H9 (cell line): ENCODE results near the gene CISD3. TPM values are rescaled to one million over a fixed set of nuclear protein-coding genes. Genes with fewer than 3 reads are reported as not detected.

Experiments
- DNase-seq: peaks from one replicate; pipeline ENCODE4 v3.0.0-alpha.2; 2017
- H2AFZ ChIP-seq: one replicate; pipeline ENCODE4 v1.6.1; 2013; ENCODE audit warnings: mild to moderate bottlenecking, low read length, control low read depth, moderate library complexity
- H2AK5ac ChIP-seq: 2 replicates; pipeline ENCODE4 v1.6.1; 2013; ENCODE audit warnings: low read length, control low read depth, mixed read lengths; ENCODE audit not compliant: insufficient read length
- H2BK120ac ChIP-seq: one replicate; pipeline ENCODE4 v1.6.1; 2013; ENCODE audit warnings: low read depth, mild to moderate bottlenecking, low read length, control low read depth, inconsistent platforms; ENCODE audit not compliant: poor library complexity, severe bottlenecking
- H2BK12ac ChIP-seq: 2 replicates; pipeline ENCODE4 v1.6.1; 2013; ENCODE audit warnings: low read length, control low read depth, mixed read lengths, low read depth; ENCODE audit not compliant: insufficient read length
- H2BK15ac ChIP-seq: 2 replicates; pipeline ENCODE4 v1.6.1; 2013; ENCODE audit warnings: low read depth, low read length, control low read depth
- H2BK20ac ChIP-seq: one replicate; pipeline ENCODE4 v1.6.1; 2013; ENCODE audit warnings: low read depth, mild to moderate bottlenecking, low read length, control low read depth, inconsistent platforms; ENCODE audit not compliant: poor library complexity, severe bottlenecking
- H2BK5ac ChIP-seq: 2 replicates; pipeline ENCODE4 v1.6.1; 2013; ENCODE audit warnings: low read length, control low read depth, mixed read lengths; ENCODE audit not compliant: insufficient read length
- H3K14ac ChIP-seq: 2 replicates; pipeline ENCODE4 v1.6.1; 2013; ENCODE audit warnings: low read length, control low read depth; ENCODE audit not compliant: insufficient read depth
- H3K18ac ChIP-seq: 2 replicates; pipeline ENCODE4 v1.6.1; 2013; ENCODE audit warnings: low read depth, mild to moderate bottlenecking, mixed read lengths, low read length, control low read depth; ENCODE audit not compliant: insufficient read length
- H3K23ac ChIP-seq: 2 replicates; pipeline ENCODE4 v1.6.1; 2013; ENCODE audit warnings: low read length, control low read depth, mixed read lengths, low read depth; ENCODE audit not compliant: insufficient read length
- H3K23me2 ChIP-seq: 2 replicates; pipeline ENCODE4 v1.6.1; 2013; ENCODE audit warnings: low read depth, mild to moderate bottlenecking, mixed read lengths, low read length, control low read depth; ENCODE audit not compliant: insufficient read length, poor library complexity, severe bottlenecking
- H3K27ac ChIP-seq: 2 replicates; pipeline ENCODE4 v1.5.1; 2013; ENCODE audit warnings: low read length, control low read depth, mixed read lengths, low read depth; ENCODE audit not compliant: insufficient read length
- H3K27me3 ChIP-seq: 2 replicates; pipeline ENCODE4 v1.6.1; 2013; ENCODE audit warnings: low read length, control low read depth, inconsistent platforms; ENCODE audit not compliant: insufficient read depth
- H3K4ac ChIP-seq: 2 replicates; pipeline ENCODE4 v1.6.1; 2013; ENCODE audit warnings: low read depth, mild to moderate bottlenecking, control low read depth, inconsistent platforms, low read length, moderate library complexity
- H3K4me1 ChIP-seq: 2 replicates; pipeline ENCODE4 v1.6.1; 2013; ENCODE audit warnings: low read length, control low read depth, inconsistent platforms; ENCODE audit not compliant: insufficient read depth
- H3K4me2 ChIP-seq: 2 replicates; pipeline ENCODE4 v1.6.1; 2013; ENCODE audit warnings: low read length, control low read depth, mixed read lengths; ENCODE audit not compliant: insufficient read length, insufficient read depth
- H3K56ac ChIP-seq: 2 replicates; pipeline ENCODE4 v1.6.1; 2013; ENCODE audit warnings: low read depth, mild to moderate bottlenecking, mixed read lengths, low read length, control low read depth; ENCODE audit not compliant: insufficient read length
- H3K79me1 ChIP-seq: 2 replicates; pipeline ENCODE4 v1.6.1; 2013; ENCODE audit warnings: low read depth, mild to moderate bottlenecking, moderate library complexity, low read length, control low read depth, inconsistent platforms; ENCODE audit not compliant: insufficient read depth, poor library complexity, severe bottlenecking
- H3K79me2 ChIP-seq: 2 replicates; pipeline ENCODE4 v1.6.1; 2013; ENCODE audit warnings: low read length, control low read depth, inconsistent platforms; ENCODE audit not compliant: insufficient read depth
- H3K9ac ChIP-seq: 2 replicates; pipeline ENCODE4 v1.6.1; 2013; ENCODE audit warnings: low read length, control low read depth, mixed read lengths; ENCODE audit not compliant: insufficient read length; ENCODE audit errors: extremely low read depth
- H3K9me3 ChIP-seq: one replicate; pipeline ENCODE4 v1.6.1; 2013; ENCODE audit warnings: low read depth, low read length, inconsistent platforms; ENCODE audit not compliant: control insufficient read depth
- H3T11ph ChIP-seq: one replicate; pipeline ENCODE4 v1.6.1; 2013; ENCODE audit warnings: mild to moderate bottlenecking, low read length, control low read depth, inconsistent platforms
- H4K20me1 ChIP-seq: one replicate; pipeline ENCODE4 v1.6.1; 2013; ENCODE audit not compliant: control insufficient read depth, insufficient read length, insufficient read depth
- H4K5ac ChIP-seq: 2 replicates; pipeline ENCODE4 v1.6.1; 2013; ENCODE audit warnings: low read depth, mild to moderate bottlenecking, mixed read lengths, low read length, control low read depth; ENCODE audit not compliant: insufficient read length
- H4K8ac ChIP-seq: replicated peaks from 2 replicates; pipeline ENCODE4 v1.6.1; 2013; ENCODE audit warnings: low read length, control low read depth, mixed read lengths, low read depth; ENCODE audit not compliant: insufficient read length
- H4K91ac ChIP-seq: 2 replicates; pipeline ENCODE4 v1.6.1; 2013; ENCODE audit warnings: low read depth, mild to moderate bottlenecking, moderate library complexity, mixed read lengths, low read length, control low read depth; ENCODE audit not compliant: insufficient read length
- H3K27ac Mint-ChIP-seq, 3 experiments: 2 replicates in 2 of 3; 3 replicates in 1 of 3; pipeline ENCODE4 v1.8.0; 2020 to 2021; ENCODE audit warnings: mixed read lengths in 3 of 3, mild to moderate bottlenecking in 1 of 3, moderate library complexity in 1 of 3
- H3K27me3 Mint-ChIP-seq: 2 replicates; pipeline ENCODE4 v1.8.0; 2021; ENCODE audit warnings: low read depth, mild to moderate bottlenecking, moderate library complexity, mixed read lengths
- H3K36me3 Mint-ChIP-seq, 3 experiments: 2 replicates in 2 of 3; 3 replicates in 1 of 3; pipeline ENCODE4 v1.8.0; 2020 to 2021; ENCODE audit warnings: low read depth in 3 of 3, mixed read lengths in 3 of 3; ENCODE audit not compliant: insufficient read depth in 1 of 3
- H3K4me1 Mint-ChIP-seq, 2 experiments: 2 replicates each; pipeline ENCODE4 v1.8.0; 2020; ENCODE audit warnings: mixed read lengths in 2 of 2
- H3K4me3 Mint-ChIP-seq, 2 experiments: 2 replicates in 1 of 2; 3 replicates in 1 of 2; pipeline ENCODE4 v1.8.0; 2020 to 2021; ENCODE audit warnings: mild to moderate bottlenecking in 2 of 2, mixed read lengths in 2 of 2, moderate library complexity in 1 of 2
- H3K9me3 Mint-ChIP-seq, 2 experiments: 2 replicates in 1 of 2; 3 replicates in 1 of 2; pipeline ENCODE4 v1.8.0; 2020; ENCODE audit warnings: mild to moderate bottlenecking in 2 of 2, mixed read lengths in 2 of 2, moderate library complexity in 1 of 2
- WGBS: extraction: QIAGEN DNeasy Blood & Tissue Kit; methylation state at CpG from one replicate; pipeline ENCODE4 v1.1.7; 2013; ENCODE audit warnings: missing lambda C conversion rate, low lambda C conversion rate, mixed read lengths; ENCODE audit not compliant: insufficient read length; ENCODE audit errors: extremely low coverage; 5-methylcytosine and 5-hydroxymethylcytosine counted together
- total RNA-seq: library from RNA; stranded (reverse); gene quantifications from 2 replicates; pipeline ENCODE4 v1.2.1, GENCODE V29; 2021
- TF ChIP-seq, protein P1 (sequence below): fragments of 200-600 bp; sonication (generic); conservative IDR thresholded peaks from 3 replicates; pipeline ENCODE4 v1.8.0; 2021; ENCODE audit warnings: antibody characterized with exemption, mild to moderate bottlenecking

CISD3 gene
- total RNA-seq, 1 experiment from 2014 or later, result 10.7 TPM

DNA sequence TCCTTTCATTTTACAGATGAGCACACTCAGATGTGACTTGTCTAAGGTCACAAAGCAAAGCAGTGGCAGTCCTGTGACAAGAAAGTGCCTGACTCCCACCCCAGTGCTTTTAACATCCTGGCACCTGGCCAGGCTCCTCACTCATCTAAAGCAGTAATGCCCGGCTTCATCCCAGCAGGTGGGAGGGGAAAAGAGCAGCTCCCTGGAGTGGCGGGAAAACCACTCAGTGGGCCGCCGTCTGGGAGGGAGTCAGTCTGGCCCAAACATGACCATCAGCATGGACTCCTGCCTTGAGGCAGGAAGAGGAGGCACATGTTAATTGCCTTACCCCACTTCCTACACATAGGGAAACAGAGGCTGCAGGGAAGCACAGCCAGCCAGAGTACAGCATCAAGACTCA, 15.4 kb downstream of the CISD3 start:
- H4K5ac ChIP-seq, result no peak overlapping the region
- no peaks in the 10 kb centered on the region for H3K27me3 ChIP-seq
- H2BK12ac ChIP-seq, result no peak overlapping the region
- no peaks in the 10 kb centered on the region for H3K9me3 ChIP-seq
- no peak overlapping the region for H2BK5ac ChIP-seq
- H3K9ac ChIP-seq, result no peak overlapping the region
- H3K79me2 ChIP-seq, result peaks cover 59% of the 10 kb centered on the region
- no peak overlapping the region; the same call in 1 of the 2 replicates for H3K14ac ChIP-seq
- H3K27ac Mint-ChIP-seq, result no peak overlapping the region
- no CpG with 5 or more reads among the region's 4 CpGs for WGBS
- no peak overlapping the region for H3K56ac ChIP-seq
- no peak overlapping the region for H4K91ac ChIP-seq
- no peak overlapping the region for H3K18ac ChIP-seq
- no peak overlapping the region for H3K27ac ChIP-seq
- H4K8ac ChIP-seq, result no peak overlapping the region
- H4K20me1 ChIP-seq, result no peaks in the 10 kb centered on the region
- peaks cover 9% of the 10 kb centered on the region for H3K79me1 ChIP-seq
- H3K27me3 Mint-ChIP-seq, result peaks cover 4% of the 10 kb centered on the region
- TF ChIP-seq, protein P1, sequence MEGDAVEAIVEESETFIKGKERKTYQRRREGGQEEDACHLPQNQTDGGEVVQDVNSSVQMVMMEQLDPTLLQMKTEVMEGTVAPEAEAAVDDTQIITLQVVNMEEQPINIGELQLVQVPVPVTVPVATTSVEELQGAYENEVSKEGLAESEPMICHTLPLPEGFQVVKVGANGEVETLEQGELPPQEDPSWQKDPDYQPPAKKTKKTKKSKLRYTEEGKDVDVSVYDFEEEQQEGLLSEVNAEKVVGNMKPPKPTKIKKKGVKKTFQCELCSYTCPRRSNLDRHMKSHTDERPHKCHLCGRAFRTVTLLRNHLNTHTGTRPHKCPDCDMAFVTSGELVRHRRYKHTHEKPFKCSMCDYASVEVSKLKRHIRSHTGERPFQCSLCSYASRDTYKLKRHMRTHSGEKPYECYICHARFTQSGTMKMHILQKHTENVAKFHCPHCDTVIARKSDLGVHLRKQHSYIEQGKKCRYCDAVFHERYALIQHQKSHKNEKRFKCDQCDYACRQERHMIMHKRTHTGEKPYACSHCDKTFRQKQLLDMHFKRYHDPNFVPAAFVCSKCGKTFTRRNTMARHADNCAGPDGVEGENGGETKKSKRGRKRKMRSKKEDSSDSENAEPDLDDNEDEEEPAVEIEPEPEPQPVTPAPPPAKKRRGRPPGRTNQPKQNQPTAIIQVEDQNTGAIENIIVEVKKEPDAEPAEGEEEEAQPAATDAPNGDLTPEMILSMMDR, result no peak
- H3K36me3 Mint-ChIP-seq, result peaks cover 2 to 19% (median 19%) of the 10 kb centered on the region in 3 experiments
- no peak for DNase-seq
- H3K23ac ChIP-seq, result no peak overlapping the region
- peak overlapping the region; percentile 97; a peak in 4 of 5 replicates for H3K4me3 Mint-ChIP-seq
- H3K4ac ChIP-seq, result no peak overlapping the region
- no peak overlapping the region for H3T11ph ChIP-seq
- H3K23me2 ChIP-seq, result peaks cover 36% of the 10 kb centered on the region
- no peak overlapping the region for H2BK120ac ChIP-seq
- H2BK15ac ChIP-seq, result no peak overlapping the region
- H3K4me1 Mint-ChIP-seq, result peaks cover 54 to 62% of the 10 kb centered on the region in 2 experiments
- H2AFZ ChIP-seq, result no peak overlapping the region
- H3K4me2 ChIP-seq, result no peak overlapping the region
- H2AK5ac ChIP-seq, result no peak overlapping the region
- H3K4me1 ChIP-seq, result peaks cover 5% of the 10 kb centered on the region; the same call in 1 of the 2 replicates
- H3K9me3 Mint-ChIP-seq, result no peaks in the 10 kb centered on the region; a peak in 1 of 5 replicates
- H2BK20ac ChIP-seq, result no peak overlapping the region
